Glomerular endothelial cell (primary cell): ENCODE results near the gene SNTB2. TPM values are rescaled to one million over a fixed set of nuclear protein-coding genes. Genes with fewer than 3 reads are reported as not detected.

Experiments
- DNase-seq: peaks from one replicate; pipeline ENCODE4 v3.0.0-alpha.2; 2011; ENCODE audit warnings: low read depth, low spot score; ENCODE audit errors: extremely low read depth
- total RNA-seq: library from RNA; depleted of rRNA; stranded (reverse); fragments of >200 nt; gene quantifications from 2 replicates; pipeline ENCODE4 v1.2.3, GENCODE V29; 2015

SNTB2 gene
- total RNA-seq, 1 donor from 2014 or later = 51.4 TPM

DNA sequence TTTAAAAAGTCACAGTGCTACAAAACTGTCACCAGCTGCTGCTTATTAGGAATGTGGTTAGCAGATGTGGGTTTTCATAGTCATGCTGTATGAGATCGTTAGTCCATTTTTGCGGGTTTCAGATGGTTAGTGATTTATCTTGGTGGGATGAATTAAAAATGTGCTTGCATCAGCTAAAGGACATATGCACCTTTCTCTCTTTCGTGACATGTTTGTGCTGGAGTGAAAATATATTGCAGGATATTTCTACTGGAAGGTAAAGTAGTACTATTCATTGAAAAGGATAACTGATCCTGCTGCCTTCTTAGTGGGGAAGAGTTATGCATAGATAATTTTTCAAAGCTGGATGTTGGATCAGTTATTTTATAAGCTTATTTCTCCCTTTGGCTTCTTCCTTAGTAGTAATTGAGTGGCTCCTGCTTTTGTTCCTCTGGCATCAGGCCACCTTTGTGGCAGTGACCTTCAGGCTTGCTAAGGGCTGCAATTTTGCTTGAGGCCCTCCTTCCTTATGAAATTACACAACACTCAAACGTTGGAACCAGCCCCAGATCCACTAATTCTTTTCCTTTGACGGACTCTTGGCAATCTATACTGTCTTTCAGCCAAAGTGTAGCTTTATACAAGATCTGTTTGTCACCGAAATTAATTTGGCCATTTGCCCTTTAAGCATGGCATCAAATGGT lies 7.5 kb upstream of the SNTB2 start:
- DNase-seq = no peak

DNA sequence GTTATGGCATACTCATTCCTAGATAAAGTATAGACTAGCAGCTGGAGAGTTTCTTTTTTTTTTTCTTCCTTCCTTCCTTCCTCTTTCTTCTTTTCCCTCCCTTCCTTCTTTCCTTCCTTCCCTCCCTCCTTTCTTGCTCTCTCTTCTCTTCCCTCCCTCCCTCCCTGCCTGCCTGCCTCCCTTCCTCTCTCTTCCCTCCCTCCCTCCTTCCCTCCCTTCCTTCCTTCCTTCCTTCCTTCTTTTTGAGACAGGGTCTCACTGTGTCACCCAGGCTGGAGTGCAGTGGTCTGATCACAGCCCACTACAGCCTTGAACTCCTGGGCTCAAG lies 7.0 kb upstream of the SNTB2 start:
- DNase-seq = no peak

DNA sequence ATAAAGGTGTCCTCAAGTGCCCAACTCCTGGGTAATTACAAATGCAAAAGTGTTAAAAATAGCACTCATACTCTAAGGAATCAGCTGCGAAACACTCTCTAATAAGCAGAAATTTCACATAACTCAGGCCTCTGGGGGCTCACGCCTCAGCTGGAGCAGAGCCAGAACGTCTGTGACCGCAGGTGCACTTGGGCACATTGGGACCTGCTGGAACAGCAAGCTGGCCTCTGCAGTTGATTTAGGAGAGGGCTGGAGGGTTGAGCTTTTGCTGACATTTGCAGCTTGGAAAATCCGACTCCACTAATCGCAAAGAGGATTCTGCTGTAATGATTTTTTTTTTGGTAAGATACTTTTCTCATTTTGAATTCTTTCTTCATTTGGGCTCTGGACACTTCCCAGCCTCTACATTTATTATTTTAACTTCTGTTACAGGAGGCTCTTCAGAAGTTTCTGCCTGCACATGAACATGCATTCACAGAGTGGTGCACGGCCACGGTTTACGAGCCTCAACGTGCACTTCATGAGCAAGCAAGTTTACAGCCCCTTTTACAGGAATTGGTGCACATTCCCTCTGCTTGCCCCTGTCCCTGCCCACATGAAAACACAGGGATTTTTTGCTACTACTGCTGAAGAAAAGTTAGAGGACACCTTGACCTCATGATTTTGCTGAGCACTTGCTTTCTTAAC lies 4.1 kb upstream of the SNTB2 start:
- no peak for DNase-seq

DNA sequence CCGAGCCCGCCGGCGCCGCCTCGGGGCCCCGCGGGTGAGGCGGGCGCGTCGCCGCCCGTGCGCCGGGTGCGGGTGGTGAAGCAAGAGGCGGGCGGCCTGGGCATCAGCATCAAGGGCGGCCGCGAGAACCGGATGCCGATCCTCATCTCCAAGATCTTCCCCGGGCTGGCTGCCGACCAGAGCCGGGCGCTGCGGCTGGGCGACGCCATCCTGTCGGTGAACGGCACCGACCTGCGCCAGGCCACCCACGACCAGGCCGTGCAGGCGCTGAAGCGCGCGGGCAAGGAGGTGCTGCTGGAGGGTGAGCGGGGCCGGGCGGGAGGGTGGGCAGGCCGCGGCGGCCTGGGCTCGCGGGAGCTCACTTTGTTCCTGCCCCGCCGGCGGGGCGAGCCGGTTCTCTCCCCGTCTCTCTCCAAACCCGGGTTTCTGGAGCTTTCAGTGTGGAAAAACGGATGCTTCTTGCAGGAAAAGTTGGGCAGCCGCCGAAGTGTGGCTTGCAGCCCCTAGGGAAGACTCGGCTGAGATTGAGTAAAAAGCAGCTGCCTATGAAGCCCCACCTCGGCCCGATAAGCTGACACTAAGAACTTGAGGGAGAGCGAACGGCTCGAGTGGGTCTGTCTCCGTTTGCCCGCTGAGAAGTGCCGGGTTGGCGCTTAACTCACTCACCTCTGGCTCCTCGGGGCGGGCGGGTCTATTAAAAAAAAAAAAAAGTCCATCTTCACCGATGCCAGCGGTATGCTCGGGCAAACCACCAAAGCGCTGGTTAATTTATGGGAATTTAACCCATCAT lies 677 bp downstream of the SNTB2 start:
- DNase-seq = no peak

DNA sequence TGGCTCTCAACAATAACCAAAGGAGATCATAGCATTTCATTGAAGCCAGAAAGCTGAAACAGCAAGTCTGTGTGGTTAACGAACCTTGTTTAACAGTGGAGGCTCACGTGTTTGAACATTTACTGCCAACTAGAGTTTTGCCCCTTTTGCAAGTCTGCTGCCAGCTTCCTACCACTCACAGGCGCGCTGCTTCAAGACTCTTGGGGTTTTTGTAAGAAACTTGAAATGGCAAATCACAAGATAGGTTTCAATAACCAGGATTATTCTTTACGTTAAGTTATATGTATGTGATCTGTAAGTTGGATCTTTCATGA lies 1.2 kb downstream of the SNTB2 start:
- no peak for DNase-seq

DNA sequence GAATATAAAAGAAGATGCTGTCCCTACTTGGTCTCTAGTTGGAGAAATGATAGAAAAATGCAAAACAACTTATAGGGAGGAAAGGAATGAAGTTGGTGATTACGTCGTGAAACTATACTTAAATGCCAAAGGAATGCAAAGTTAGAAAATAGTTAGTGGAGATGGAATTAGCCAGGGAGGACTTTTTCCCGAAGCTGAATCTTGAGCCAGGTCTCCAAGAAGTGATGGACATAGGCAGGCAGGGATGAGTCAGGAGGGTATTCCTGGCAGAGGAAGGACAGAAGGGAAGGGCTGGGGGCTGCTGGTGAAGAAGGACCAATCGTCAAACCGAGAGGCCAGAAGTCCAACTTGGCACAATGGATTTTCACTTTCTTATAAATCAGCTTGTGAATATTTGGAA lies 1.8 kb downstream of the SNTB2 start:
- DNase-seq = no peak

DNA sequence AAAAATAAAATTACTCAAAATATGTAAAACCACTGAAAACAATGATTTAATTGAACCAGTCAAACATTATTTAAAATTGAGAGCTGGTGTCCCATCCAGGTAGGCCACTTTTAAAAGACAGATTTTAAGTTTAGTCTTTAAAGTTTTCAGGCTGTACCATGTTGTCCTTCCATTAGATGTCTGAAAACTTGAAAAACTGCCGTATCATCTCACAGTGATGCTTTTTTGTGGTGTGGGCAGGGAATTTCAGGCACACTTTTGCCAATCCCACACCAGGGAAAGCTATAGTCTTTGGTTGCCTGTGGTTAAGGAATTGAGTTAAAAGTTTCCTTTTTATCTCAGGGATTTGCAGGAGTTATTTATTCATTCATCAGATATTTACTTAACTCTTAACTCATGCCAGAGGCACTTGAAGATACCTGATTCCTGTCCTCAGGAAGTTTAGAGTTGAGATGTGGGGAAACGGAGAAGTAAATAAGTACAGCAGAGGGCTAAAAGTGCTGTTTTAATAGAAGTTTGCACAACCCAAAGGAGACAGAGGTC lies 3.2 kb downstream of the SNTB2 start:
- no peak for DNase-seq

DNA sequence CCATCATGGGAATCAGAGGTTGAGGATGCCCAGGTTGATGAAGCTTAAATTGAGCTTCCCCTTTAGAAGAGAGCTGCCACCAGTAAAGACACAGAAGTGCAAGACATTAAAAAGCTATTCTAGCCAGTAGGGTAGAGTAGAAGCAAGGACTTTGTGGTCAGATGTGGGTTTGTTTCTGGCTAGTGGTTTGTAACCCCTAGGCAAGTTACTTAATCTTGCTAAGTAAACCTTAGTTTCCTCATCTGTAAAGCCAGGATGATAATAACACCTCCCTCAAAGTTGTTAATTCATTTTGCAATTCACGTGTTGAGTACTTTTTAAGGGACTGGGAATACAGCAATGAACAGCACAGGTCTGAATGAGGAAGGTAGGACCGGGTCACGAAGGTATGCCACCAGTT lies 3.6 kb downstream of the SNTB2 start:
- no peak for DNase-seq

DNA sequence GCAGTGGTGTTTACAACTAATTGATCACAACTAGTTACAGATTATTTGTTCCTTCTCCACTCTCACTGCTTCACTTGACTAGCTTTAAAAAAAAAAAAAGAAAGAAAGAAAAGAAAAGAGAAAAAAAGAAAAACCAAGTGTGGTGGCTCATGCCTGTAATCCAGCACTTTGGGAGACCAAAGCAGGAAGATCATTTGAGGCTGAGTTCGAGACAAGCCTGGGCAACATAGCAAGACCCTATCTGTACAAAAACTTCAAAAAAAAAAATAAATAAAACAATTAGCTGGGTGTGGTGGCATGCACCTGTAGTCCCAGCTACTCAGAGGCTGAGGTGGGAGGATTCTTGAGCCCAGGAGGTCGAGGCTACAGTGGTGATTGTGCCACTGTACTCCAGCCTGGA lies 4.2 kb downstream of the SNTB2 start:
- no peak for DNase-seq

DNA sequence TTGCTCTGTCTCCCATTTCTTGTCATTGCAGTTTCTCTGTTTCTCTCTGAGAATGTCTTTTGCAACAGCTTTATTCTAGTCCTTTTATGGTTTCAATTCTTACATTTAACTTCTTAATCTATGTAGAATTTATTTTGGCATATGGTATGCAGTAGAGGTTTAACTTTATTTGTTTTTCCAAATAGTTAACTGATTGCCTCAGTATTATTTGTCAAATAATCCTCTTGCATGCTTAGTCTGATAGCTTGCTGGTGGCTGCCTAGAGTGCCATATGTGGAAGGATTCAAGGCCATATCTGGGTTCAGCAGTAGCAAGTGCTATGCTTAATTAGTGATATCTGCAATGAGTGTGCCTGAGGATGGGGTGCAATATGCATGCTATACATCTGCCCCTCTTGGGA lies 6.9 kb downstream of the SNTB2 start:
- no peak for DNase-seq

DNA sequence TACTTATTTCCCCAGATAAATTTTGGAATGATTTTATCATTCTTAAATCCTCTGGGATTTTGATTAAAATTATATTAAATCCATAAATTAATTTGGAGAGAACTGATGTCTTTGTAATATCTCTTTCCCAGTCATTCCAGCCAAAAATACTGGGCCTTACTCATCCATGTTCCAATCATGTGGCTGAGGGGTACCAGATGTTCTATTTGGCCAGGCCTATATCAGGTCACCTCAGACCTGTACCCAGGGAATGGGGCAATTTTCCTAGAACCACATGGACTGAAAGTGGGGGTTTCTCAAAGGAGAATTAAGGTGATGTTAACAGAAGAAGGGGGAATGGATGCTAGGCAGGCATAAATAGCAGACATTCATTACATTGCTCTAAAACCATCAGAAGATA lies 7.5 kb downstream of the SNTB2 start:
- no peak for DNase-seq

DNA sequence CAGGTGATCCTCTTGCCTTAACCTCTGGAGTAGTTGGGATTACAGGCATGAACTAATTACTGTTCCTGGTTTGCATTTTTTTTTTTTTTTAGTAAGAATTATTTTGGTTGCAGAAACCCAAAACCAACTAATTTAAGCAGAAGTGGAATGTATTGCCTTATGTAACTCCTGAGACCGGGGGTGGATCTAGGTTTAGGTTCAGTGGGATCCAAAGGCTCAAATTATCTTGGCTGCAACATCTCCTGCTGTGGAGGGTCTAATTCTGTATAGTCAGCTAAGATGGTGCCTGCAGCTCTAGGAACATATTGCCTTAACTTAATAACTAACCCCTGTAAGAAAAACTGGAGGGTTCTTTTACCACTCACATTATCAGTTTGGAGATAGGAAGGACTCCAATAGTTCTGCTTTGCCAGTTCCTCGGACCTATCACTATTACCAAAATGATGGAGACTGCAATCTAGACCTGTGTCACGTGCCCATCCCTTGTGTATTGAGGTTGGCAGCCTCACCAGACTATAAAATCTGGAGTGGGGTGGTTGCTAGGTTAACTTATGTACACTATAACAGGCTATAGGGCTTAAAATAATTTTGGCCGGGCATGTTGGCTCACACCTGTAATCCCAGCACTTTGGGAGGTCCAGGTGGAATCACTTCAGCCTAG lies 8.5 kb downstream of the SNTB2 start:
- DNase-seq = no peak

DNA sequence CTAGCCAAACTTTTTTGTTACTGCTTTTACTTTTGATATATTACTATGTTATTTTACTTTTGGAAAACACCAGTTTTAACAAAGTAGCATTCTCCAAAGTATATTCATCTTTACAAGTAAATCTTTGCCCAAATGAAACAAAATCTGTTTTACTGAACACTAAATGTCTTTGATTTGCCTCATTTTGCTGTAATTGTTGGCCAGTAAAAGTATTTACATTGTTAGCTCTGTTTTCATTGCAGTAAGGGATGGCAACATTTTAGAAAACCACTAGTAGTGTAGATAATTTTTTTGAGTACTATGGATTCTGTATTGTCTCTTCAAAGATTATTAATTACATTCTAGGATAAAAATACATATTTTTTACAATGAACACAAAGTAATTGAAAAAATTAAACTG lies 10.6 kb downstream of the SNTB2 start:
- DNase-seq = no peak

DNA sequence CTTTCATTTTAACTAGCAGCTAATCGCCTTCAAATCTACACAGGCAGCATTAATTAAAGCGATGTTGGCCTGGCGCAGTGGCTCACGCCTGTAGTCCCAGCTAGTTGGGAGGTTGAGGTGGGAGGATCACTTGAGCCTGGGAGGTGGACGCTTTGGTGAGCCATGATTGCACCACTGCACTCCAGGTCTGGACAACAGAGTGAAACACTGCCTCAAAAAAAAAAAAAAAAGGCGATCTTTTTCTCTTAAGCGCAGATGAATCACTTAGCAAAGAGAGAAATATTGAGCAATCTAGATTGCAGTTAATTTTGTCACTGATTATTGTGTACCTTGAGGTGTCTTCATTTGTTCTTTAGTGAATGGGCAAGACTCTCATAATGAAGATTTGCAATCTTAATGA lies 12.4 kb downstream of the SNTB2 start:
- no peak for DNase-seq

DNA sequence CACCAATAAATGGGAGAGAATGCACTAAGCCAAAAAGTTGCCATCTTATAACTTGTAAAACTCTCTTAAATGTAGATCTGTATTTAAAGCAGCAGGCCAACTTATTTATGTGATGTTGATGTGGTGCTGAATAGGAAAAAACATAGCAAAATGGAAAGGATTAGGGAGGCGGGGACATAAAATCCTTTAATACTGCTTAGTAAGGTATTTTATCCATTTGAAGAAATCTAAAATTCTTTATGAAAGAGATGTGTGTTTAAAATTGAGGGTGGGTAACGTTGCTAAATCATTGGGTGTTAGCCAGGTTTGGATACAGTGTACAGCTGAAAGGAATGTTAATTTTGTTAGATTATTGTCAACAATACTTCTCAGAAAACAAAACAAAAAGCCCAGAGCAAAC lies 14.3 kb downstream of the SNTB2 start:
- no peak for DNase-seq

DNA sequence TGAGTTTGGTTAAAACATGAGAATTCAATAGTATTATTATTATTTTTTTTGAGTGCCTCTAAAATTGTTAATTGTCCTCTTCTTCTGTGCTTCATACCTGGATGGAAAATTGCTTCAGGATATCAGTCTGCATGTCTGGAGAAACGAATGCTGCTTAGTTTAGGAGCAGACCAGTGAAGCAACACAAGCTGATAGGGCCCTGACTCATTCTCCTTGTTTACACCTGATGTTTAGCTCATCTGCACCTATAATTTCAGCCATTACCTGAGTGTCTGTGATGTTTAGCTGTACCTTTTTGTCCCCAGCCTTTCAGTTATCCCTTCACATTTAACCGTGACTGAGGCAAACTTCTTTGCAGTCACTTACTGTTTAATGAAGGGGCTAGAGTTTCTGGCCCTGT lies 14.8 kb downstream of the SNTB2 start:
- no peak for DNase-seq

DNA sequence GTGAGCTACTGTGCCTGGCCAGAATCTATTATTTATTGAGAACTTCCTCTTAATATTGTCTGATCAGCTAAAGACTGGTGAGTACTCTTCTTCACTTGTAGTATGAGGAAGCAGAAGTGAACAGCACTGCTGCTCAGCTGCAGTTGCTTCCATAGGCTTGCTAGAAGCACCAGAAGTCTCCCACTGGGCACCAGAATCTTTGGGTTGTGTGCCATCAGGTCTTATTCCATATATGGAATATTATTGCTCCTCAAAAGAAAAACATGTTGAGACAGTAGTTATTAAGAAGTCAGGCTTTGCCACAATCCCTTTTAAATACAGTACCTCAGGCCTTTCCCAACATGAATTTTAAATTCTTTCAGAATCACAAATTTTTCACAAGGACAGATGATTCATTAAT lies 17.2 kb downstream of the SNTB2 start:
- no peak for DNase-seq

DNA sequence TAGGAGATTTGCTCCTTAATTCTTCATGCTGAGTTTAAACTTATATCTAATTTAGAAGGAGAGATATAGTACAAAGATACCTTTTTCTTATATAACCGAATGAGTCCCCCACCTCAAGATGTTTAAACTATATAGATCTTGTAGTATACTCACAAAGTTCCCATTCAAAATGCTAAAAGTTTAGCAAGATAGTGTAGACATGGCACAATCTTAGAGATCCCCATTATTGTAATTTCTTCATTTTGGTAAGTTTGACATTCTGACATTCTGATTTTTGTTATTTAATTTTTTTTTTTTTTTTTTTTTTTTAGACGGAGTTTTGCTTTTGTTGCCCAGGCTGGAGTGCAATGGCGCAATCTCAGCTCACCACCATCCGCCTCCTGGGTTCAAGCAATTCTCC lies 22.8 kb downstream of the SNTB2 start:
- DNase-seq = no peak

DNA sequence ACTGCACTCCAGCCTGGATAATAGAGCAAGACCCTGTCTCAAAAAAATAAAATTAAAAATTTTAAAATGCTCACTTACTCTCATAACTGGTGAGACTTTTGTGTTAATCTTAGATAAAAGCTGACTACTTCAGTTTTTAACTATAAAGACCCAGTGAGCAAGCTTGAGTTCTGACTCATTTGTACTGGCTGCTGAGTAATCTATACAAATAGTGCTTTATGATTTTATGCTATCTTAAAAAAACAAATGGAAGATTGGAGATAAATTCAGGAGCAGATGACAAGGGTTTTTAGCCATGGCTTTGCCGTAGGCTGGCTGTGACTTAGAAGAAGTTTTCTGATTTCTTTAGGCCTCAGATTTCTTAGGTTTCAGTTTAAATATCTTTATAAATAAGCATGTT lies 30.5 kb downstream of the SNTB2 start:
- DNase-seq = no peak

DNA sequence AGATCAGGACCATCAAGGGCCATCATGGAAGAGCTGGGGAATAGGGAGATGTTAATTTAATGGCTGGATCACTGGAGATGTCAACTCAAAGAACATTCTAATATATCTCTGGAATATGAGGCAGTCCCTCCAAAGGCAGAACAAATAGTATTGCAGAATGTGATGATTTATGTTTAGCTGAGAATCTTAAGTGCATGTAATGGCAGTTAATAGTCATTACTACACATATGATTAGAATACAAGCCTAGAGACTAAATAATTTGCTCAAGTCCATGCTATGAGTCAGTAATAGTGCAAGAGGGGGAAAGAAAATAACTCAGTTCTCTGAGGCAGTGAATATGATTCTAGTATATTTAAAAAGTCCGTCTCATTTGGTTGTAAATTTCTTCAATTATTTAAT lies 32.3 kb downstream of the SNTB2 start:
- no peak for DNase-seq

DNA sequence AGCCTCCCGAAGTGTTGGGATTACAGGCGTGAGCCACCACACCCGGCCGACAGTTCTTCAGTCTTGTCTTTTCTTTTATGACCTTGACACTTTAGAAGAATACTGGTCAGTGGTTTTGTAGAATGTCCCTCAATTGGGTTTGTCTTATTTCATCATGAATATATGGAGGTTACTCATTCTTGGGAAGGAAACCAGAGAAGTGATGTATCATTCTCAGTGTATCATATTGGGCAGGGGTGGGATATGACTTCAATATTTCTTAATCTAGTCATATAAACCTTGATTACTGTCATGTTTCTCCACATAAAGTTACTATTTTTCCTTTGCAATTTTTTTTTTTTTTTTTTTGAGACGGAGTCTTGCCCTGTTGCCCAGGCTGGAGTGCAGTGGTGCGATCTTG lies 36.9 kb downstream of the SNTB2 start:
- DNase-seq = no peak

DNA sequence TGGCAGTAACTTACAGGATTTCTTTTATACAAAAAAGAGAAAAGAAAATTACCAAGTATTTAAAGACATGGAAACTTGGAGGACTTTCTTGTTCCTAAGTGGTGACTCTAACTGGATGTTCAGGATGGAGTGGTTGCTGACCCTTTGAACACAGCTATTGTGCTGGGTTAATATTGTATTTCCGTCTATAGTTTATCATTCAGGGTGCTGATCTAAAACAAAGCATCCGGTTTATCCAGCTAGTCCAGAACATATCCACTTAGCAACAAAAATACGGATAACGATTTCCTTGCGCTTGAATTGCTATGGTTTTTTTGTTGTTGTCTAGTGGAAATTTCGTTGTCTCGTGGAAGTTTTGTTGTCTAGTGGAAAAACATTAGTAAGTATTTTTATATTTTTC lies 38.2 kb downstream of the SNTB2 start:
- DNase-seq = peak; percentile 98
